Measurements from ENCODE around the gene SLIT2. TPM values are rescaled to one million over a fixed set of nuclear protein-coding genes. Genes with fewer than 3 reads are reported as not detected.

Gene SLIT2
- total RNA-seq, 2 experiments from 2014 or later = not detected

GRCh38 chr4:20251031-20251795, 492 bp upstream of the SLIT2 start:
- intact Hi-C loops (cut with micrococcal nuclease; ENCODE audit: unreplicated experiment) = no loop called here
- CTCF ChIA-PET (ENCODE audit: unreplicated experiment) = no interaction called here
- POLR2A ChIA-PET = no interaction called here
- BruUV-seq (replicated peaks) = no TSS peak
- H3K4me1 ChIP-seq (ENCODE audit: insufficient read depth, low read length, poor library complexity, severe bottlenecking) = no peaks in the 10 kb centered on the region
- no peaks in the 10 kb centered on the region for H4K20me1 ChIP-seq (ENCODE audit: insufficient read depth, low read length)
- no peak overlapping the region for H3K4me3 ChIP-seq (ENCODE audit: low read depth, low read length, poor library complexity, severe bottlenecking)
- H3K9me3 ChIP-seq (ENCODE audit: low read length) = no peaks in the 10 kb centered on the region
- H3K4me2 ChIP-seq (ENCODE audit: low read length) = no peak overlapping the region
- no peak overlapping the region for H2AFZ ChIP-seq (ENCODE audit: low read length)
- no peak for TF ChIP-seq CTCF (conservative IDR thresholded peaks at IDR 0.05; ENCODE audit: low read length)
- TF ChIP-seq EZH2phosphoT487 (IDR thresholded peaks at IDR 0.05; ENCODE audit: borderline replicate concordance, low read depth, low read length) = no peak
- DNase-seq (ENCODE audit: low spot score) = no peak
- H3K27ac ChIP-seq (ENCODE audit: low read depth, low read length, poor library complexity, severe bottlenecking) = no peak overlapping the region
- no peaks in the 10 kb centered on the region for H3K79me2 ChIP-seq (ENCODE audit: insufficient read depth, low read depth, low read length)
- H3K36me3 ChIP-seq (ENCODE audit: insufficient read depth, low read length) = no peaks in the 10 kb centered on the region
- H3K9me2 ChIP-seq (ENCODE audit: insufficient read depth, low read length) = no peaks in the 10 kb centered on the region

GRCh38 chr4:20252656-20253282, 1.1 kb downstream of the SLIT2 start:
- Histone ChIP-seq H3K9me3 (ENCODE audit: low read length) (no peaks in the 10 kb centered on the region), H3K27ac (ENCODE audit: low read depth, low read length, poor library complexity, severe bottlenecking) (no peak overlapping the region), H4K20me1 (ENCODE audit: insufficient read depth, low read length) (no peaks in the 10 kb centered on the region), H3K36me3 (ENCODE audit: insufficient read depth, low read length) (no peaks in the 10 kb centered on the region), H3K79me2 (ENCODE audit: insufficient read depth, low read depth, low read length) (no peaks in the 10 kb centered on the region), H3K4me2 (ENCODE audit: low read length) (no peak overlapping the region), H2AFZ (ENCODE audit: low read length) (no peak overlapping the region), H3K4me1 (ENCODE audit: insufficient read depth, low read length, poor library complexity, severe bottlenecking) (no peaks in the 10 kb centered on the region), H3K9me2 (ENCODE audit: insufficient read depth, low read length) (no peaks in the 10 kb centered on the region), H3K4me3 (ENCODE audit: low read depth, low read length, poor library complexity, severe bottlenecking) (no peak overlapping the region)
- TF ChIP-seq CTCF (conservative IDR thresholded peaks at IDR 0.05; ENCODE audit: low read length) = no peak
- TF ChIP-seq EZH2phosphoT487 (IDR thresholded peaks at IDR 0.05; ENCODE audit: borderline replicate concordance, low read depth, low read length) = no peak
- no peak for DNase-seq (ENCODE audit: low spot score)
- CTCF ChIA-PET (ENCODE audit: unreplicated experiment) = no interaction called here
- POLR2A ChIA-PET = no interaction called here
- intact Hi-C loops (cut with micrococcal nuclease; ENCODE audit: unreplicated experiment) = no loop called here
- no TSS peak for BruUV-seq (replicated peaks)

GRCh38 chr4:20253283-20253734, 1.6 kb downstream of the SLIT2 start:
- Histone ChIP-seq H4K20me1 (ENCODE audit: insufficient read depth, low read length) (no peaks in the 10 kb centered on the region), H3K27ac (ENCODE audit: low read depth, low read length, poor library complexity, severe bottlenecking) (no peak overlapping the region), H2AFZ (ENCODE audit: low read length) (no peak overlapping the region), H3K9me2 (ENCODE audit: insufficient read depth, low read length) (no peaks in the 10 kb centered on the region), H3K79me2 (ENCODE audit: insufficient read depth, low read depth, low read length) (no peaks in the 10 kb centered on the region), H3K36me3 (ENCODE audit: insufficient read depth, low read length) (no peaks in the 10 kb centered on the region), H3K9me3 (ENCODE audit: low read length) (no peaks in the 10 kb centered on the region), H3K4me3 (ENCODE audit: low read depth, low read length, poor library complexity, severe bottlenecking) (no peak overlapping the region), H3K4me1 (ENCODE audit: insufficient read depth, low read length, poor library complexity, severe bottlenecking) (no peaks in the 10 kb centered on the region), H3K4me2 (ENCODE audit: low read length) (no peak overlapping the region)
- ChIA-PET POLR2A (no interaction called here), CTCF (ENCODE audit: unreplicated experiment) (interaction anchor here (0.6 kb wide), 1 partner anchor 189 kb away, joined by 3 read pairs; no protein-coding TSS in a partner anchor)
- TF ChIP-seq EZH2phosphoT487 (IDR thresholded peaks at IDR 0.05; ENCODE audit: borderline replicate concordance, low read depth, low read length) = no peak
- no TSS peak for BruUV-seq (replicated peaks)
- no peak for DNase-seq (ENCODE audit: low spot score)
- intact Hi-C loops (cut with micrococcal nuclease; ENCODE audit: unreplicated experiment) = no loop called here
